ENCODE measurements around the gene NFKBIL1.

DNA sequence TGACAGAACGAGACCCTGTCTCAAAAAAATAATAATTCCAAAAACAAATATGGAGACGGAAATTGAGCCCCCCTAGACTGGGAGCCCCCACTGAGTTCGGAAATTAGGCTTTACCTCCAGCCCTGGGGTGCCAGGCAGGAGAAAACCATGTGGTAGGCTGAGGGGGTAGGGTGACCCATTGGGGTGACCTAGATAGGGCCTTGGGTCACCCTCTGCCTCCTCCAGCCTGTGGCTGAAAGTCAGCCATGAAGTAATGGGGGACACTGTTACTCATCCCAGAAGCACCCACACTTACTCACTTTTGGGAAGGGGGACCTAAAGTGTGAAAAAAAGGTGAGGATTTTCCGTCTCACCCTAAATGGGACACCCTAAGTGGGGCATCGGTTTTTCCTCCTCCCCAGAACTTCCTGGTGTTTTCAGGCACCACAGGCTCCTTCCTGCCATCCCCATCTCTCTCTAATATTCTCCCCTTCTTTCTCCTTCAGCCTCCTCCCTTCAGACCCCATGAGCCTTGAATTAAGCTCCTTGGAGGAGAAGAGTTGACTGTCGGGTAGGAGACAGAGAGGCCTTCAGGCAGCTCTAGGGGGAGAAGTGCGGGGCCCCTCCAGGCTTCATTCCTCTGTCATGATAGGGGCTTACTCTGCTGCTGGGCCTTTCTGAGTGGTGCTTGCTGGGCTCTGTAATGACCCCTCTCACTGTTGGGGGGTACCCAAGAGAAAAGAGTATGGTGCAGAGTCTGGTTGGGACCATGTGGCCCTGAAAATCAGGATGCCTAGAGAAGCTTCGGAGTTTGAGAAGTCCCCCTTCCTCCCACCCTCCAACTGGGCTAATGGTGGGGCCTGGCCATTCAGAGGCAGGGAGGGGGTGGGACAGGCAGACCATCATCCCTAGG lies 32.4 kb downstream of the NFKBIL1 start:
- TF ChIP-seq, protein P1, sequence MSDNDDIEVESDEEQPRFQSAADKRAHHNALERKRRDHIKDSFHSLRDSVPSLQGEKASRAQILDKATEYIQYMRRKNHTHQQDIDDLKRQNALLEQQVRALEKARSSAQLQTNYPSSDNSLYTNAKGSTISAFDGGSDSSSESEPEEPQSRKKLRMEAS (IDR thresholded peaks at IDR 0.05), result no peak
- TF ChIP-seq CHD4 (IDR thresholded peaks at IDR 0.05; ENCODE audit: borderline replicate concordance) (no peak), CHD2 (IDR thresholded peaks at IDR 0.05; ENCODE audit: low read length, partially characterized antibody) (no peak), CTCF (IDR thresholded peaks at IDR 0.05) (no peak), KDM1A (IDR thresholded peaks at IDR 0.05; ENCODE audit: low read depth) (no peak), BHLHE40 (IDR thresholded peaks at IDR 0.05; ENCODE audit: low read depth, low read length) (no peak), POLR2A (IDR thresholded peaks at IDR 0.05; ENCODE audit: low read length) (no peak), RAD21 (conservative IDR thresholded peaks at IDR 0.05 in 1 of 2, IDR thresholded peaks at IDR 0.05 in 1 of 2) (no peak)
- TF ChIP-seq, protein P2, sequence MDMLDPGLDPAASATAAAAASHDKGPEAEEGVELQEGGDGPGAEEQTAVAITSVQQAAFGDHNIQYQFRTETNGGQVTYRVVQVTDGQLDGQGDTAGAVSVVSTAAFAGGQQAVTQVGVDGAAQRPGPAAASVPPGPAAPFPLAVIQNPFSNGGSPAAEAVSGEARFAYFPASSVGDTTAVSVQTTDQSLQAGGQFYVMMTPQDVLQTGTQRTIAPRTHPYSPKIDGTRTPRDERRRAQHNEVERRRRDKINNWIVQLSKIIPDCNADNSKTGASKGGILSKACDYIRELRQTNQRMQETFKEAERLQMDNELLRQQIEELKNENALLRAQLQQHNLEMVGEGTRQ (IDR thresholded peaks at IDR 0.05), result no peak
- TF ChIP-seq, protein P3, sequence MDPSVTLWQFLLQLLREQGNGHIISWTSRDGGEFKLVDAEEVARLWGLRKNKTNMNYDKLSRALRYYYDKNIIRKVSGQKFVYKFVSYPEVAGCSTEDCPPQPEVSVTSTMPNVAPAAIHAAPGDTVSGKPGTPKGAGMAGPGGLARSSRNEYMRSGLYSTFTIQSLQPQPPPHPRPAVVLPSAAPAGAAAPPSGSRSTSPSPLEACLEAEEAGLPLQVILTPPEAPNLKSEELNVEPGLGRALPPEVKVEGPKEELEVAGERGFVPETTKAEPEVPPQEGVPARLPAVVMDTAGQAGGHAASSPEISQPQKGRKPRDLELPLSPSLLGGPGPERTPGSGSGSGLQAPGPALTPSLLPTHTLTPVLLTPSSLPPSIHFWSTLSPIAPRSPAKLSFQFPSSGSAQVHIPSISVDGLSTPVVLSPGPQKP (IDR thresholded peaks at IDR 0.05; ENCODE audit: low read depth, low read length), result no peak
- TF ChIP-seq, protein P4, sequence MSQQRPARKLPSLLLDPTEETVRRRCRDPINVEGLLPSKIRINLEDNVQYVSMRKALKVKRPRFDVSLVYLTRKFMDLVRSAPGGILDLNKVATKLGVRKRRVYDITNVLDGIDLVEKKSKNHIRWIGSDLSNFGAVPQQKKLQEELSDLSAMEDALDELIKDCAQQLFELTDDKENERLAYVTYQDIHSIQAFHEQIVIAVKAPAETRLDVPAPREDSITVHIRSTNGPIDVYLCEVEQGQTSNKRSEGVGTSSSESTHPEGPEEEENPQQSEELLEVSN (IDR thresholded peaks at IDR 0.05; ENCODE audit: borderline replicate concordance, low read depth), result no peak
